ENCODE results near the gene ERMP1.
A peak's percentile ranks its signal among the peaks of the same experiment; 100 is the strongest.
"Not testable (repeated sequence)": the region's sequence is repeated elsewhere in the genome, so short reads cannot be mapped to it uniquely, and the experiment has no call there.

Gene ERMP1, protein sequence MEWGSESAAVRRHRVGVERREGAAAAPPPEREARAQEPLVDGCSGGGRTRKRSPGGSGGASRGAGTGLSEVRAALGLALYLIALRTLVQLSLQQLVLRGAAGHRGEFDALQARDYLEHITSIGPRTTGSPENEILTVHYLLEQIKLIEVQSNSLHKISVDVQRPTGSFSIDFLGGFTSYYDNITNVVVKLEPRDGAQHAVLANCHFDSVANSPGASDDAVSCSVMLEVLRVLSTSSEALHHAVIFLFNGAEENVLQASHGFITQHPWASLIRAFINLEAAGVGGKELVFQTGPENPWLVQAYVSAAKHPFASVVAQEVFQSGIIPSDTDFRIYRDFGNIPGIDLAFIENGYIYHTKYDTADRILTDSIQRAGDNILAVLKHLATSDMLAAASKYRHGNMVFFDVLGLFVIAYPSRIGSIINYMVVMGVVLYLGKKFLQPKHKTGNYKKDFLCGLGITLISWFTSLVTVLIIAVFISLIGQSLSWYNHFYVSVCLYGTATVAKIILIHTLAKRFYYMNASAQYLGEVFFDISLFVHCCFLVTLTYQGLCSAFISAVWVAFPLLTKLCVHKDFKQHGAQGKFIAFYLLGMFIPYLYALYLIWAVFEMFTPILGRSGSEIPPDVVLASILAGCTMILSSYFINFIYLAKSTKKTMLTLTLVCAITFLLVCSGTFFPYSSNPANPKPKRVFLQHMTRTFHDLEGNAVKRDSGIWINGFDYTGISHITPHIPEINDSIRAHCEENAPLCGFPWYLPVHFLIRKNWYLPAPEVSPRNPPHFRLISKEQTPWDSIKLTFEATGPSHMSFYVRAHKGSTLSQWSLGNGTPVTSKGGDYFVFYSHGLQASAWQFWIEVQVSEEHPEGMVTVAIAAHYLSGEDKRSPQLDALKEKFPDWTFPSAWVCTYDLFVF

DNA sequence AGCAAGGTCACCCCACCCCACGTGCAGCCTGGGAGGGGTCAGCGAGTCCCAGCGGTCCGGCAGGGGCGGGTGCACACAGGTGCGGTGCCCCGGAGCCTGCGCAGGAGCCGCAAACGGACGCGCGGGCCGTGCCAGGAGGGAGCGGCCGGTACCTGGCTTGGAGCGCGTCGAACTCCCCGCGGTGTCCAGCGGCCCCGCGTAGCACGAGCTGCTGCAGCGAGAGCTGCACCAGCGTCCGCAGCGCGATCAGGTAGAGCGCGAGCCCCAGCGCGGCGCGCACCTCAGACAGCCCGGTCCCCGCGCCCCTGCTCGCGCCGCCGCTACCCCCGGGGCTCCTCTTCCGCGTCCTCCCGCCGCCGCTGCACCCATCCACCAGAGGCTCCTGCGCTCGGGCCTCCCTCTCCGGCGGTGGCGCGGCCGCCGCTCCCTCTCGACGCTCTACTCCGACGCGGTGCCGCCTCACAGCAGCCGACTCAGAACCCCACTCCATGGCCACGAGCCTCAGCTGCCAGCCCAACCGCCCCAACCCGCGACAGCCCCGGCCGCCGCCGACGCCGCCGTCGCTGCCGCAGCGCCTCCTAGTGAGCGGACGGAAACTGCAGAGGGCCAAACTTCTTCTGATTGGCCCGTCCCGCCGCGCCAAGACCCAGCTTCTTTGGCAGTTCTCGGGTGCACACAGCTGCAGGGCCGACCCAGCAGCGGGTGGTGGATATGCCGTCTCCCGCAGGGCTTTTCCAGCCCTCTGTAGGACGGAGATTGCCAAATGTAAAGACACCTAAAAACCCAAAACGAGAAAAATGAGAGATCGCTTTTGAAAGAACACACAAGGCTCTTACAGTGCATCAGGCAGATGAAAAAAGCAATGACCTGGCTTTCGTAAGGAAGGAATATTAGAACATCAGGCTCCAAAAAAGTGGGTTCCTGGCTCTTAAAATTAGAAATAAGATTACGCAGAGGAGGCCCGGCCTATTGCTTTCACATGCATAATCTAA is at the start of gene ERMP1:
Gene ERMP1, minus strand, starts transcription at position 580 of the 992 bp plus-strand sequence. Its CDS starts 90 bp downstream, at position 490.
- H3K4me3 ChIP-seq (ENCODE audit: low read depth, low read length) = peak within 1 kb of the TSS; percentile 82
- TF ChIP-seq, protein P1, sequence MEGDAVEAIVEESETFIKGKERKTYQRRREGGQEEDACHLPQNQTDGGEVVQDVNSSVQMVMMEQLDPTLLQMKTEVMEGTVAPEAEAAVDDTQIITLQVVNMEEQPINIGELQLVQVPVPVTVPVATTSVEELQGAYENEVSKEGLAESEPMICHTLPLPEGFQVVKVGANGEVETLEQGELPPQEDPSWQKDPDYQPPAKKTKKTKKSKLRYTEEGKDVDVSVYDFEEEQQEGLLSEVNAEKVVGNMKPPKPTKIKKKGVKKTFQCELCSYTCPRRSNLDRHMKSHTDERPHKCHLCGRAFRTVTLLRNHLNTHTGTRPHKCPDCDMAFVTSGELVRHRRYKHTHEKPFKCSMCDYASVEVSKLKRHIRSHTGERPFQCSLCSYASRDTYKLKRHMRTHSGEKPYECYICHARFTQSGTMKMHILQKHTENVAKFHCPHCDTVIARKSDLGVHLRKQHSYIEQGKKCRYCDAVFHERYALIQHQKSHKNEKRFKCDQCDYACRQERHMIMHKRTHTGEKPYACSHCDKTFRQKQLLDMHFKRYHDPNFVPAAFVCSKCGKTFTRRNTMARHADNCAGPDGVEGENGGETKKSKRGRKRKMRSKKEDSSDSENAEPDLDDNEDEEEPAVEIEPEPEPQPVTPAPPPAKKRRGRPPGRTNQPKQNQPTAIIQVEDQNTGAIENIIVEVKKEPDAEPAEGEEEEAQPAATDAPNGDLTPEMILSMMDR (IDR thresholded peaks at IDR 0.05; ENCODE audit: borderline replicate concordance, insufficient read depth, low read depth, low read length) = peak; percentile 96

DNA sequence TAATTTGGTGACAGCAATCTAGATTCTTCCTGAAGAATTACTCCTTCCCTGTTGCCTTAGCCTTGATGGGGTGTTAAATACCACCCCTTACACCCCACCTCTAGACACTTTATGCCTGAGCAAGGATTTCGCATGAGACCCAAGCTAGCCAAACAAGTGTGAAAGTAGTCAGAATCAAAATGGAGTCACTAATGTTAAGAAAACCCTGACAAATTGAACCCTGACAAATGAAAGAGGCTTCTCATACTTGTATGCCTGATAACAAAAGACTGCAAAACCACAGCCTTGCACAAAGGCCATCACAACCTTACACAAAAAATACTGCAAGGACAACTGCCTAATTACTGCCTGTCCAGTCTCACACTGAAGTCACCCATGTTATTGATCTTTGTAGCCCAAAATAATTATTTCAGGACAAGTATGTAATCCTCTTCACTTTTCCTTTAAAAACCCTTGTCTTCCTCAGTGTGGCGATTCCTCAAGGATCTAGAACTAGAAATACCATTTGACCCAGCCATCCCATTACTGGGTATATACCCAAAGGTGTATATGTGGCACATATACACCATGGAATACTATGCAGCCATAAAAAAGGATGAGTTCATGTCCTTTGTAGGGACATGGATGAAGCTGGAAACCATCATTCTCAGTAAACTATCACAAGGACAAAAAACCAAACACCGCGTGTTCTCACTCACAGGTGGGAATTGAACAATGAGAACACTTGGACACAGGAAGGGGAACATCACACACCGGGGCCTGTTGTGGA is 49.5 kb upstream of the ERMP1 start:
- not testable (repeated sequence) for H3K4me3 ChIP-seq (ENCODE audit: low read depth, low read length)

DNA sequence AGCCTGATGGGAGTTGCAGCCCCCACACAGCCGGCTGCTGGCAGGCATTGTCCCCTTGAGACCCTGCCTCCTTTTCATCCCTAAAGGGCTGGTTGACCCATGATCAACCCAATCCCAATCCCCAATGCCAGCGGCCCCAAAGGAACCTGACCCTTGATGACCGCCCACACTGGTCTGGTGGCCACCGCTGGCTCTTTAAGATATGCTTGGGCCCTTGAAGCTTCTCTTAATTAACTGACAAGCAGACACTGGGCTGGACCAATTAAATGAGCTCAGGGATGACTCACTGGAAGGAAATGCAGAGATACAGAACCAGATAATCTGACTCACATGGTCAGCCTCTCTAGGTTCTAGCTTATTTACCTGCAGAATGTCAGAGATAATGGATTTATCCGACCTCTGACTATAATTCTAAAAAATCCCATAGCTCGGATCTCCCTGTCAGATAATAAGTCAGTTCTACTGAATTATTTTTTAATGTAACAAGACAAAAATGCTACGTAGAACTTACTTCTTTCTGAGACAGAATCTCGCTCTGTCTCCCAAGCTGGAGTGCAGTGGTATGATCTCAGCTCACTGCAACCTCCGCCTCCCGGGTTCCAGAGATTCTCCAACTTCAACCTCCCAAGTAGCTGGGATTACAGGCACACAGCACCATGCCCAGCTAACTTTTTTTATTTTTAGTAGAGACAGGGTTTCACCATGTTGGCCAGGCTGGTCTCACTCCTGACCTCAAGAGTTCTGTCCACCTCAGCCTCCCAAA is 46.7 kb upstream of the ERMP1 start:
- no peak overlapping the region for H3K4me3 ChIP-seq (ENCODE audit: low read depth, low read length)
- TF ChIP-seq, protein P1 (IDR thresholded peaks at IDR 0.05; ENCODE audit: borderline replicate concordance, insufficient read depth, low read depth, low read length) = no peak

DNA sequence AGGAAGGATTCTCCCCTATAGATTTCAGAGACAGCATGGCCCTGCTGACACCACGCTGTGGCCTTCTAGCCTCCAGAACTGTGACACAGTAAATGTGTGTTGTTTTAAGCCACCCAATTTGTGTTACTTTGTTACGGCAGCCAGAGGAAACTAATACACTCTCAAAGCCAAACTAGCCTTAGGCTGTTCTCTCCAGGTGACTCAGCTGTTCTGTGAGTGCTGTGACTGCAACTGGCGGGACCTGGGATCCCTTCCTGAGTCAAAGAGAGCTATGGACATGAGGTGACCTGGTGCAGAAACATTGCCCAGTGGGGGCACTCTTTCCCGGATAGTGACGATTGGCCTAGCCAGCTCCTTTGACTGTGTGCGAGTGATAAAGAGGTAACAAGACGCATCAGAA is 43.8 kb upstream of the ERMP1 start:
- no peak overlapping the region for H3K4me3 ChIP-seq (ENCODE audit: low read depth, low read length)
- TF ChIP-seq, protein P1 (IDR thresholded peaks at IDR 0.05; ENCODE audit: borderline replicate concordance, insufficient read depth, low read depth, low read length) = no peak

DNA sequence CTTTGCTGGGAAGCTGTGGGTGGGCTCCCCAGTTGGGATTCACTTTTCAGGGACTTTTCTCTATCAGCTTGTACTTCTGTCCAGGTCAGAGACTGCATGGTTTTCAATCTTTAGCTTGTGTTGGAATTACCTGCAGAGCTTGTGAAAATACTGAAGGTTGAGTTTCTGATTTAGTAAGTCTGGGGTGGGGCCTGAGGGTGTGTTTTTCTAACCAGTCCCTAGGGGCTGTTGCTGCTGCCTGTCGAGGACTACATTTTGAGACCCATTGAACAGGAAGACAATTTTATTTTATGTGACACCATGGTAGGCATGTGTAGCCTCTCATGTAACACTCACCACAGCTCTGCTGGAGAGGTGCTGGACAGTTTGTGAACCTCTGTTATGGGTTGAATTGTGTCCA is 43.1 kb upstream of the ERMP1 start:
- TF ChIP-seq, protein P1 (IDR thresholded peaks at IDR 0.05; ENCODE audit: borderline replicate concordance, insufficient read depth, low read depth, low read length) = no peak
- no peak overlapping the region for H3K4me3 ChIP-seq (ENCODE audit: low read depth, low read length)

DNA sequence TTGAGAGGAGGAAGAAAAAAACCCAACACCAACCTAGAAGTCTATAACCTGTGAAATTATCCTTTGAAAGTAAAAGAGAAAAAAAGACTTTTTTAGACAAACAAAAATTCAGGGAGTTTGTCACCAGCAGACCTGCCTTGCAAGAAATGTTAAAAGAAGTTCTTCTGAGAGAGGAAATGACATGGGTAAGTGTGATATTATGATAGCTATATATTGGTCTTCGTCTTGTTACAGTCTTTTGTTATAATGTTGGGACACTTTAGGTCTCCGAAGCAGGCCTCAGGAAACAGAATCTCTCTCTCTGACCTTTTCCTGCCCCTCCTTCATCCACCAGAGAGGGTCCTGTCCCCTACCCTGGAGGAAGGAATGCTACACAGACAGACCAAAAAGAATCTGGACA is 41.1 kb upstream of the ERMP1 start:
- no peak overlapping the region for H3K4me3 ChIP-seq (ENCODE audit: low read depth, low read length)
- TF ChIP-seq, protein P1 (IDR thresholded peaks at IDR 0.05; ENCODE audit: borderline replicate concordance, insufficient read depth, low read depth, low read length) = no peak
